Smooth muscle cell (in vitro differentiated cells): Measurements from ENCODE around the gene SYPL1. TPM values are rescaled to one million over a fixed set of nuclear protein-coding genes. Genes with fewer than 3 reads are reported as not detected.

Experiments used
- DNase-seq: peaks from one replicate; lab custom pipeline; 2025; ENCODE audit not compliant: unreplicated experiment; lab: John Stamatoyannopoulos, UW
- H2AFZ ChIP-seq: fragments of 200-600 bp; sonication (generic); 2 replicates; pipeline ENCODE4 v1.6.0; 2016; ENCODE audit warnings: antibody characterized with exemption, low read depth, mild to moderate bottlenecking
- H3F3A ChIP-seq: fragments of 200-600 bp; sonication (generic); 2 replicates; pipeline ENCODE4 v1.6.0; 2017; ENCODE audit warnings: antibody characterized with exemption, low read depth
- H3K27ac ChIP-seq: fragments of 200-600 bp; sonication (generic); 2 replicates; pipeline ENCODE4 v1.5.1; 2016; ENCODE audit warnings: low read depth, mild to moderate bottlenecking
- H3K27me3 ChIP-seq: fragments of 200-600 bp; sonication (generic); 2 replicates; pipeline ENCODE4 v1.6.1; 2016; ENCODE audit warnings: low read depth, mild to moderate bottlenecking
- H3K36me3 ChIP-seq: fragments of 200-600 bp; sonication (generic); 2 replicates; pipeline ENCODE4 v1.5.1; 2016; ENCODE audit warnings: low read depth
- H3K4me1 ChIP-seq: fragments of 200-600 bp; sonication (generic); 2 replicates; pipeline ENCODE4 v1.5.1; 2016; ENCODE audit warnings: low read depth
- H3K4me2 ChIP-seq: fragments of 200-600 bp; sonication (generic); 2 replicates; pipeline ENCODE4 v1.6.0; 2016; ENCODE audit warnings: mild to moderate bottlenecking
- H3K4me3 ChIP-seq: fragments of 200-600 bp; sonication (generic); 2 replicates; pipeline ENCODE4 v1.5.1; 2016; ENCODE audit warnings: mild to moderate bottlenecking
- H3K79me2 ChIP-seq: fragments of 200-600 bp; sonication (generic); 2 replicates; pipeline ENCODE4 v1.6.0; 2016; ENCODE audit warnings: low read depth, mild to moderate bottlenecking
- H3K9ac ChIP-seq: fragments of 200-600 bp; sonication (generic); 2 replicates; pipeline ENCODE4 v1.6.0; 2016; ENCODE audit warnings: low read depth
- H3K9me3 ChIP-seq: fragments of 200-600 bp; sonication (generic); replicated peaks from 2 replicates; pipeline ENCODE4 v1.5.1; 2016; ENCODE audit warnings: low read depth
- H4K20me1 ChIP-seq: fragments of 200-600 bp; sonication (generic); 2 replicates; pipeline ENCODE4 v1.6.0; 2016; ENCODE audit warnings: low read depth
- WGBS: methylation state at CpG from one replicate; pipeline ENCODE4 v1.1.7; 2016; ENCODE audit warnings: low lambda C conversion rate; 5-methylcytosine and 5-hydroxymethylcytosine counted together
- polyA plus RNA-seq: library from polyadenylated mRNA; unstranded; fragments of >200 nt; fragmentation: Nextera tagmentation; extraction: Ambion mirVana; gene quantifications from 2 replicates; pipeline ENCODE4 v1.2.1, GENCODE V29; 2016
- total RNA-seq: library from RNA; depleted of rRNA; stranded (reverse); fragments of >200 nt; gene quantifications from 2 replicates; pipeline ENCODE4 v1.2.3, GENCODE V29; 2014
- TF ChIP-seq, protein P1 (sequence below): fragments of 200-600 bp; sonication (generic); IDR thresholded peaks from 2 replicates; pipeline ENCODE4 v1.5.1; 2017; ENCODE audit warnings: borderline replicate concordance, mild to moderate bottlenecking, antibody characterized with exemption; ENCODE audit not compliant: insufficient read depth, poor library complexity, severe bottlenecking

SYPL1 gene
- total and polyA plus RNA-seq, 2 experiments from 2014 or later, result 75.2 to 107 TPM

DNA sequence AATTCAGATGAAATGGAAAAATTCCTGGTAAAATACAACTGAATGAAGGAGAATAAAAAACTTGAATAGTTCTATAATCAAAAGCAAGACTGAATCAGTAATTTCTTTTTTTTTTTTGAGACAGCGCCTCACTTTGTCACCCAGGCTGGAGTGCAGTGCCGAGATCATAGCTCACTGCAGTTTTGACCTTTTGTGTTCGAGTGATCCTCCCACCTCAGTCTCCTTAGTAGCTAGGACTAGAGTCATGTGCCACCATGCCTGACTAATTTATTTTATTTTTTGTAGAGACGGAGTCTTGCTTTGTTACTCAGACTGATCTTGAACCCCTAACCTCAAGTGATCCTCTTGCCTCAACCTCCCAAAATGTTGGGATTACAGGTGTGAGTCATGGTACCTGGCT is 26.1 kb downstream of the SYPL1 start:
- no peak overlapping the region for H3K4me3 ChIP-seq
- DNase-seq, result no peak
- WGBS, result 92% methylated on average over 4 of the region's 4 CpGs

GRCh38 chr7:106085015-106085414 is 27.1 kb downstream of the SYPL1 start:
- H3K4me2 ChIP-seq, result no peak overlapping the region
- H3K4me3 ChIP-seq, result no peak overlapping the region
- H3F3A ChIP-seq, result no peaks in the 10 kb centered on the region
- H2AFZ ChIP-seq, result no peak overlapping the region
- H3K9me3 ChIP-seq, result no peaks in the 10 kb centered on the region
- H3K4me1 ChIP-seq, result no peaks in the 10 kb centered on the region
- H3K36me3 ChIP-seq, result peaks cover 3% of the 10 kb centered on the region
- H3K27ac ChIP-seq, result no peak overlapping the region
- H3K27me3 ChIP-seq, result no peaks in the 10 kb centered on the region
- no peaks in the 10 kb centered on the region for H4K20me1 ChIP-seq
- no peak overlapping the region for H3K9ac ChIP-seq
- no peak for DNase-seq
- H3K79me2 ChIP-seq, result no peaks in the 10 kb centered on the region
- TF ChIP-seq, protein P1, sequence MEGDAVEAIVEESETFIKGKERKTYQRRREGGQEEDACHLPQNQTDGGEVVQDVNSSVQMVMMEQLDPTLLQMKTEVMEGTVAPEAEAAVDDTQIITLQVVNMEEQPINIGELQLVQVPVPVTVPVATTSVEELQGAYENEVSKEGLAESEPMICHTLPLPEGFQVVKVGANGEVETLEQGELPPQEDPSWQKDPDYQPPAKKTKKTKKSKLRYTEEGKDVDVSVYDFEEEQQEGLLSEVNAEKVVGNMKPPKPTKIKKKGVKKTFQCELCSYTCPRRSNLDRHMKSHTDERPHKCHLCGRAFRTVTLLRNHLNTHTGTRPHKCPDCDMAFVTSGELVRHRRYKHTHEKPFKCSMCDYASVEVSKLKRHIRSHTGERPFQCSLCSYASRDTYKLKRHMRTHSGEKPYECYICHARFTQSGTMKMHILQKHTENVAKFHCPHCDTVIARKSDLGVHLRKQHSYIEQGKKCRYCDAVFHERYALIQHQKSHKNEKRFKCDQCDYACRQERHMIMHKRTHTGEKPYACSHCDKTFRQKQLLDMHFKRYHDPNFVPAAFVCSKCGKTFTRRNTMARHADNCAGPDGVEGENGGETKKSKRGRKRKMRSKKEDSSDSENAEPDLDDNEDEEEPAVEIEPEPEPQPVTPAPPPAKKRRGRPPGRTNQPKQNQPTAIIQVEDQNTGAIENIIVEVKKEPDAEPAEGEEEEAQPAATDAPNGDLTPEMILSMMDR, result no peak

More for the DNA sequence above, 26.1 kb downstream of the SYPL1 start:
- H3K27me3 ChIP-seq, result no peaks in the 10 kb centered on the region
- TF ChIP-seq, protein P1, result no peak
- no peak overlapping the region for H3K9ac ChIP-seq
- H2AFZ ChIP-seq, result no peak overlapping the region
- peaks cover 6% of the 10 kb centered on the region for H3K36me3 ChIP-seq
- H3F3A ChIP-seq, result no peaks in the 10 kb centered on the region
- no peaks in the 10 kb centered on the region for H3K9me3 ChIP-seq
- H4K20me1 ChIP-seq, result no peaks in the 10 kb centered on the region
- H3K4me1 ChIP-seq, result no peaks in the 10 kb centered on the region
- no peak overlapping the region for H3K4me2 ChIP-seq
- no peak overlapping the region for H3K27ac ChIP-seq
- H3K79me2 ChIP-seq, result no peaks in the 10 kb centered on the region

DNA sequence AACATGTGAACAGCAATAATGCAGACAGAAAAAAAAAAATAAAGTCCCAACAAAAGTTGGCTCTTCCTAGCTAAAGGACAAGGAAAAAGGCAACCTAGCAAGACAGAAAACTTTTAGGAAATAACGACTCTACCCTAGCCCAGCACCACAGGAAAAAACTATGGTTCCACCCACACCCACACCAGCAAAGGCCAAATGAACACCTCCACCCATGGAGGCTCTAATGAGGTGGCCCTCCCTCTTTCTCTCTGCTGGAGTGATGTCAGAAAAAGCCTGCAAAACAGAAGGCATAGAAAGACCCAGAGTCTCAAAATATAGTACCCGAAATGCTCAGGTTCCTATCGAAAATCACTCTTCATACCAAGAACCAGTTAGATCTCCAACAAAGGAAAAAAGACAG is 28.4 kb downstream of the SYPL1 start:
- Histone ChIP-seq H3K9ac (no peak overlapping the region), H3K36me3 (no peaks in the 10 kb centered on the region), H3K4me1 (no peaks in the 10 kb centered on the region), H3K79me2 (no peaks in the 10 kb centered on the region), H3K27ac (no peak overlapping the region), H3K27me3 (no peaks in the 10 kb centered on the region), H4K20me1 (no peaks in the 10 kb centered on the region), H3K4me3 (no peak overlapping the region), H3K9me3 (no peaks in the 10 kb centered on the region), H2AFZ (no peak overlapping the region), H3F3A (no peaks in the 10 kb centered on the region), H3K4me2 (no peak overlapping the region)
- no peak for DNase-seq
- TF ChIP-seq, protein P1, result no peak
- WGBS, result 94% methylated on average over 3 of the region's 3 CpGs

DNA sequence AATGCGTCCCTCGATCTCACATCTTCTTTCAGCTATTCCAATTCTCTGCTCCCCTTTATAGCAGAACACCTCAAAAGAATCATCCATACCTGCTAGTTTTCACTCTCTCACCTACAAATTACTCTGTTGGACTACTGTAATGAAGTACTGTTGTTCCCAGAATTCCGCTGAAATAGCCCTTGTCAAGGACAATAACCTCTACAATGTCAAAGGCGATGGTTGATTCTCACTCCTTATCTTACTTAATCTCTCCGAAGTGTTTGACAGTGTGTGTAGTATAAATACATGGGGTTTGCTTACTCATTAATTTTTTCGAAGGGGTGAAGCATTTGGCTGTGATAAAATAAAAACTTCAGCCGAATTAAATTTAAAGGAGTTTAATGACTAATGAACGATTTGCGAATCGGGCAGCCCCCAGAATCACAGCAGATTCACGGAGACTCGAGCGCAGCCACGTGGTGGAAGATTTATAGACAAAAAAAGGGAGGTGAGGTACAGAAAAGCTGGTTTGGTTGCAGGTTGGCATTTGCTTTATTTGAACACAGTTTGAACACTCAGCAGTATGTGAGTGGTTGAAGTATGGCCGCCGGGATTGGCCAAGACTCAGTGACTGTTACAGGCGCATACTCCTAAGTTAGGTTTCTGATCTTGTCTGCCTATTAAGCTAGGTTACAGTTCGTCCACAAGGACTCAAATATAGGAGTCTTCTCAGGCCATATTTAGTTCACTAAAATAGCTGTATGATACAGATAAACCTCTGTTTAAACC is 29.8 kb downstream of the SYPL1 start:
- WGBS, result 95% methylated on average over 18 of the region's 18 CpGs
- DNase-seq, result no peak

More for the DNA sequence above, 29.8 kb downstream of the SYPL1 start:
- no peaks in the 10 kb centered on the region for H4K20me1 ChIP-seq
- H3K4me2 ChIP-seq, result no peak overlapping the region
- no peaks in the 10 kb centered on the region for H3K79me2 ChIP-seq
- H3F3A ChIP-seq, result no peaks in the 10 kb centered on the region
- H3K36me3 ChIP-seq, result no peaks in the 10 kb centered on the region
- no peaks in the 10 kb centered on the region for H3K27me3 ChIP-seq
- no peak overlapping the region for H3K9ac ChIP-seq
- H3K4me3 ChIP-seq, result no peak overlapping the region
- TF ChIP-seq, protein P1, result no peak
- no peaks in the 10 kb centered on the region for H3K9me3 ChIP-seq
- H3K4me1 ChIP-seq, result no peaks in the 10 kb centered on the region
- no peak overlapping the region for H2AFZ ChIP-seq
- no peak overlapping the region for H3K27ac ChIP-seq
